ENCODE measurements around the gene TUBB2B.
A peak's percentile ranks its signal among the peaks of the same experiment; 100 is the strongest.

Gene TUBB2B

DNA sequence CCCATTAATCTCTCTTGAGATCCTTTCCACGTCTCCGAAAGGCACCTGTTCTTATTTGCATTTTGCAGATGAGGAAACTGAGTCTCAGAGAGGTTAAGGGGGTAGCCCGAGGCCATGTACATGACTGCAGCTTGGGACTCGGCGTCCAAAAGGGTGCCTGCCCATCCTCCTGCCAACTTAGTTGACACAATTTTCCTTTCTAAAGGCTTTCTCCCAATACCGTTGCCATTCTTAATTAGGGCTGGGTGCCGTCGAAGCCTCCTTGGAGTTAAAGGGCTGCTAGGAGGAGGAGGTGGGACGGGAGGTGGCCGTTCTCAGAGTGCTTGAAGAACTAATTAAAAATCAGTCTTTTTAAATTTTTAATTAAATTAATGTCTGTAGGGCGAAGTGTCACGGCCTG, 30.7 kb upstream of the TUBB2B start:
- DNase-seq (ENCODE audit: extremely low read depth, low read depth) = no peak
- TF ChIP-seq, protein P1, sequence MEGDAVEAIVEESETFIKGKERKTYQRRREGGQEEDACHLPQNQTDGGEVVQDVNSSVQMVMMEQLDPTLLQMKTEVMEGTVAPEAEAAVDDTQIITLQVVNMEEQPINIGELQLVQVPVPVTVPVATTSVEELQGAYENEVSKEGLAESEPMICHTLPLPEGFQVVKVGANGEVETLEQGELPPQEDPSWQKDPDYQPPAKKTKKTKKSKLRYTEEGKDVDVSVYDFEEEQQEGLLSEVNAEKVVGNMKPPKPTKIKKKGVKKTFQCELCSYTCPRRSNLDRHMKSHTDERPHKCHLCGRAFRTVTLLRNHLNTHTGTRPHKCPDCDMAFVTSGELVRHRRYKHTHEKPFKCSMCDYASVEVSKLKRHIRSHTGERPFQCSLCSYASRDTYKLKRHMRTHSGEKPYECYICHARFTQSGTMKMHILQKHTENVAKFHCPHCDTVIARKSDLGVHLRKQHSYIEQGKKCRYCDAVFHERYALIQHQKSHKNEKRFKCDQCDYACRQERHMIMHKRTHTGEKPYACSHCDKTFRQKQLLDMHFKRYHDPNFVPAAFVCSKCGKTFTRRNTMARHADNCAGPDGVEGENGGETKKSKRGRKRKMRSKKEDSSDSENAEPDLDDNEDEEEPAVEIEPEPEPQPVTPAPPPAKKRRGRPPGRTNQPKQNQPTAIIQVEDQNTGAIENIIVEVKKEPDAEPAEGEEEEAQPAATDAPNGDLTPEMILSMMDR (IDR thresholded peaks at IDR 0.05; ENCODE audit: low read depth, low read length) = no peak

DNA sequence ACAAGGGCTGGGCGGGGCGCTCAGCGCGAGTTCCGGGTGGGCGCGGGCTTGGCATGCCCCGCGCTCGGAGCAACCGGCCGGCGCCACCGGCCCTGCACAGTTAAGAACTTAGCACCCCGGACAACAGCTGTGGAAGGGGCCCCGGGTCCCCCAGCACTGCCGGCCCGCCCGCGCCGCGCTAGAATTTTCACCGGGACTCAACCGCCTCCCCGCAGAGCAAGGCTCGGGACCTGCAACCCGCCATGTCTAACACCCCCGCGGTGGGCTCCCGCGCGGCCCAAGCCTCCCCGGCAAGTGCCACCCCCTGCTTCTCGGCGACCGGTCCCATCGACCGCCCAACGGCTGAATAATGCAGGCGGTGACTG, 26.1 kb upstream of the TUBB2B start:
- TF ChIP-seq, protein P1 (IDR thresholded peaks at IDR 0.05; ENCODE audit: low read depth, low read length) = no peak
- DNase-seq (ENCODE audit: extremely low read depth, low read depth) = no peak

DNA sequence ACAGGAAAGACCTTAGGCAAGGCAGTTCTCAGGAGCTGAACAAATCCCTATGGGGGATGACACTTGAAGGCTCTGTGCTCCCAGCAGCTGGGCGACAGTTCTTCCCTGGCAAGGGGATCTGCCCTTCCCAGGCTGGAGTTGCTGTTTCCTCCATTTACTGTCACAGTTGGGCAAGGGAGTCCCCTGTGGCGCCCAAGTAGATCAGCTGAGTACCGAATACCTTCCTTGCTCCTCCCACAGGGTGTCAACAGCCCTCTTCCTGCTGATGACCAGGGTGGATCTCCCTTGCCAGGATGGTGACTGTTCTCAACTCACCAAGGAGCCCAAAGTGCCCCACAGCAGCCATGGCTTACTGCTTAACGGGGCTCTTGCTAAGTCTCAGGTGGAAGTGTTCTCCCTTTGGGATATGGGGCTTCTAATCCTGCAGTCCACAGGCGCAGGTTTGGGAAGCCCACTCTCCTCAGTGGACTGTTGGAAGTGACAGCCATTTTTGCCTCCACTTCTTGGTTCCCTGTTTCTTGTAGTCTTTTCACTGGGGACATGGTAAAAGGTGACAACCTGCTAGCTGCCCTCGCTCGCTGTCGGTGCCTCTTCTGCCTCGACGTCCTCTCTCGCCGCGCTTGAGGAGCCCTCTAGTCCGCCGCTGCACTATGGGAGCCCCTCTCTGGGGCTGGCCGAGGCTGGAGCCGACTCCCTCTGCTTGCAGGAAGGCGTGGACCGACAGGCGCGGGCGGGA, 25.6 kb upstream of the TUBB2B start:
- no peak for DNase-seq (ENCODE audit: extremely low read depth, low read depth)
- TF ChIP-seq, protein P1 (IDR thresholded peaks at IDR 0.05; ENCODE audit: low read depth, low read length) = no peak

DNA sequence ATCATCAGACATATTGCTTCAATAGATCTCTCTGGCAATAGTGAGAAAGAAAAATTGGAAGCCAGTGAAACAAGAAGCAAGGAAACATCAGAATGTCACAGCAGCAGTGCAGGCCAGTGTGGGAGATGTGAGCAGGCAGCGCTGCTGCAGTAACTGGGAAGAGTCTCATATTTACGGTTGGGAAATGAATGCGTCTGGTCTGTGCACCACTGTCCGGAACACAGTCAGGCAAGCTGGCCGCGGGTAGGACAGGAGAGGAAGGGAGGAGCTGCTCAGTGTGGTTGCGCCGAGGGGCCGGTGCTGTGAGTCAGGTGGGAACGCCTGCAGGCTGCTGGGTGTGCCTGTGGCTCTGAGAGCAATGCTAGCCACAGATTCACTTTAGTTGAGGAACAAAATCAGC, 24.9 kb upstream of the TUBB2B start:
- TF ChIP-seq, protein P1 (IDR thresholded peaks at IDR 0.05; ENCODE audit: low read depth, low read length) = no peak
- DNase-seq (ENCODE audit: extremely low read depth, low read depth) = no peak

DNA sequence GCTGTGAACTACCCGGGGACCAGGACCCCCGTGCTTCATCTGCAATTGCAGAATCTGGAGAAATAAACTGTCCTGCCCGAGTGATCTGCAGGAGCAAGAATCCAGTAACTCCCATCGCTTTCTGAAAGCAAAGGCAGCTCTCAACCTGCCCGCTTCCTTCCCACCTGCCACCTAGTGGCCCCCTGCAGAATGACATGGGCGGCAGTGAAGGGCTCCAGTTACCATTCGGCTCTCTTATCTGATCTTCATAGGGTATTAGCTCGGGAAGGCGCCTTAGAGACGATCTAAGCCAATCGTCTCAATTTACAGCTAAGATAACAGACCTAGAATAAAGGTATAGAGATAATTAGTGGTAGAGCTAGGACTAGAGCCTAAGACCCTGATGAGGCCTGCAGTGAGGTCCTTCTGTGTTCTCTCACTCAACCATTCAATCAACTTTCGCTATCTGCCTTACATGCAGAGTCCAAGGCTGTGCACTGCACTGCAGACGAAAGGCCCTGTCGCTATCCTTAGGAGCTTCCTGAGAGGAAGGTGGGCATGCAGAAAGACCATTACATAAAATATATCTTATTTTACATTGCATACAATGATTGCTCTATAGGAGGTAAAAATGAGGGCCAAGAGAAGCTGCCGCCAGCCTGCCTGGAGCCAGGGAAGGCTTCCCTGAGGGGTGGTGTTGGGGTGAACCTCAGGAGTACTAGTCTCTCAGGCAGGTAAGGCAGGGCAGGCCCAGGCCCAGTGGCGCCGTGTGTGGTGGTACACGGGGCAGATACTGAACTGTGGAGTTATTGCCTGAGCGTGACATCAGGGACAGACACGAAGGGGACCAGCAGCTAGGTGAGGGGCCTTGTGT, 24.2 kb upstream of the TUBB2B start:
- TF ChIP-seq, protein P1 (IDR thresholded peaks at IDR 0.05; ENCODE audit: low read depth, low read length) = peak; percentile 99
- peak; percentile 61 for DNase-seq (ENCODE audit: extremely low read depth, low read depth)

DNA sequence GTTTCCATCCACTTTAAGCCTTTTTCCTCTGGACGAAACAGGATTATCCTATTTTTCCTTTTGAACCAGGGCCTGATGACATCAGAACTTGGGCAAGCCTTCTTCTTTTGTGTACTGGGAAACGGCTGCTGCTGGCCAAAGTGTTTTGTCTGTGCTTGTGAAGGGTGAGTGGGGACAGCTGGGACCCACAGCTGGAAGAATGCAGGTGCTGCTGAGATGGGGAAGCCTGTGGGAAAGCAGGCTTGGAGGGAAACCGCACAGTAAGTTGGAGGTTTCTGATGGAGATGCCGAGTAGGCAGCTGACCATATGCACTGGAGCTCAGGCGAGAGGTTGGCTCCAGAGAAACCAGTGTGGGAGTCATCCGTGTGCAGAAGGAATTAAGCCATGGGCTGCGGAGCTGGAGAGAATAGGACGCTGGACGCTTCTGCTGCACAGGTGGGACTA, 22.8 kb upstream of the TUBB2B start:
- no peak for DNase-seq (ENCODE audit: extremely low read depth, low read depth)
- TF ChIP-seq, protein P1 (IDR thresholded peaks at IDR 0.05; ENCODE audit: low read depth, low read length) = no peak

DNA sequence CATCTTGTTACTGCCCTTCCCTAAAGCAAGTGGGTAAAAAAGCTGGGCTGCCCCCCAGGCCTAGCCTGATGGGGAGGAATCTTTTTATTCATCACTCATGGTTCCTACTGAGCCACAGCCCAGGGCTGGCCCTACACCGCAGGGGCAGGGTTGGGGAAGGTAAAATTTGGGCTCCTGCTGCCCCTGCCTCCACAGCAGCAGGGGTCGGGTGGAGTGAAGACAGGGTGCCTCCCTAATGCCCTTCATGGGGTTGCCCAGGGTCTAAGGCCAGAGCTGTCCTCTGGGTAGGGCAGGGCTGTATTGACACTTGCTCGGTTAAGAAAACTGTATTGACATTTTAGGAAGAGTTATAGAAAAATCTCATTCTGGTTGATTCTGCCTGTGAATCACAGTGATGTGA, 22.4 kb upstream of the TUBB2B start:
- no peak for DNase-seq (ENCODE audit: extremely low read depth, low read depth)
- TF ChIP-seq, protein P1 (IDR thresholded peaks at IDR 0.05; ENCODE audit: low read depth, low read length) = no peak

Data from AG09319 (cell line).